ENCODE measurements around the gene NPTXR.

- TF ChIP-seq, protein P1, sequence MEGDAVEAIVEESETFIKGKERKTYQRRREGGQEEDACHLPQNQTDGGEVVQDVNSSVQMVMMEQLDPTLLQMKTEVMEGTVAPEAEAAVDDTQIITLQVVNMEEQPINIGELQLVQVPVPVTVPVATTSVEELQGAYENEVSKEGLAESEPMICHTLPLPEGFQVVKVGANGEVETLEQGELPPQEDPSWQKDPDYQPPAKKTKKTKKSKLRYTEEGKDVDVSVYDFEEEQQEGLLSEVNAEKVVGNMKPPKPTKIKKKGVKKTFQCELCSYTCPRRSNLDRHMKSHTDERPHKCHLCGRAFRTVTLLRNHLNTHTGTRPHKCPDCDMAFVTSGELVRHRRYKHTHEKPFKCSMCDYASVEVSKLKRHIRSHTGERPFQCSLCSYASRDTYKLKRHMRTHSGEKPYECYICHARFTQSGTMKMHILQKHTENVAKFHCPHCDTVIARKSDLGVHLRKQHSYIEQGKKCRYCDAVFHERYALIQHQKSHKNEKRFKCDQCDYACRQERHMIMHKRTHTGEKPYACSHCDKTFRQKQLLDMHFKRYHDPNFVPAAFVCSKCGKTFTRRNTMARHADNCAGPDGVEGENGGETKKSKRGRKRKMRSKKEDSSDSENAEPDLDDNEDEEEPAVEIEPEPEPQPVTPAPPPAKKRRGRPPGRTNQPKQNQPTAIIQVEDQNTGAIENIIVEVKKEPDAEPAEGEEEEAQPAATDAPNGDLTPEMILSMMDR (conservative IDR thresholded peaks at IDR 0.05 in 1 of 2, IDR thresholded peaks at IDR 0.05 in 1 of 2; ENCODE audit: low read depth in 1 of 2, low read length in 2 of 2) = no peak
- no peak for TF ChIP-seq EZH2 (IDR thresholded peaks at IDR 0.05; ENCODE audit: low read length, missing control alignments)
Observed at GRCh38 chr22:38845004-38845740, 1.3 kb upstream of the NPTXR start.
